Activated CD8-positive, alpha-beta memory T cell treated with anti-CD3 and anti-CD28 coated beads for 36 hours (primary cell): ENCODE measurements around the gene ACOT8. TPM values are rescaled to one million over a fixed set of nuclear protein-coding genes. Genes with fewer than 3 reads are reported as not detected.

Experiments
- CTCF ChIA-PET: fragments of 350-600 bp; sonication (Branson Sonifier 250); formaldehyde crosslinking; loops from one replicate; lab custom pipeline; 2021; ENCODE audit warnings: antibody characterized with exemption; lab: Charles Lee
- POLR2A ChIA-PET: fragments of 350-600 bp; sonication (Branson Sonifier 250); formaldehyde crosslinking; loops from one replicate; lab custom pipeline; 2021; ENCODE audit warnings: antibody characterized with exemption; lab: Charles Lee
- total RNA-seq, 2 experiments: library from RNA; stranded (reverse); gene quantifications; one replicate each; pipeline ENCODE4 v1.2.3, GENCODE V29; 2021

Gene ACOT8
- total RNA-seq, 2 experiments from 2014 or later = 24.0 TPM

- ChIA-PET POLR2A (interaction anchor here (0.6 to 1.0 kb wide), 2 partner anchors 12 to 419 kb away, joined by 3 to 4 read pairs; no protein-coding TSS in a partner anchor), CTCF (interaction anchor here (2.2 kb wide), 1 partner anchor 21 kb away, joined by 6 read pairs; no protein-coding TSS in a partner anchor)
These were observed 64.7 kb downstream of the ACOT8 start for GRCh38 chr20:45792317-45793118.

Other genes starting within 250 kb of the ACOT8 start
- gene WFDC10A, start 227.7 kb downstream of the ACOT8 start, total RNA-seq = not detected
- gene WFDC9, start 226.1 kb downstream of the ACOT8 start, total RNA-seq = not detected
- not detected for gene WFDC11, start 187.2 kb downstream of the ACOT8 start, total RNA-seq
- not detected for gene WFDC13, start 155.4 kb downstream of the ACOT8 start, total RNA-seq
- gene WFDC10B, start 152.4 kb downstream of the ACOT8 start, total RNA-seq = not detected
- gene SPINT4, start 135.0 kb downstream of the ACOT8 start, total RNA-seq = not detected
- gene WFDC3, start 65.5 kb downstream of the ACOT8 start, total RNA-seq = not detected
- 10 to 100 TPM; 32.4 to 33.5 TPM for gene DNTTIP1, start 65.4 kb downstream of the ACOT8 start, total RNA-seq
- gene UBE2C, start 44.7 kb downstream of the ACOT8 start, total RNA-seq = 100 to 1,000 TPM; 137 to 140 TPM
- not detected for gene TNNC2, start 30.1 kb downstream of the ACOT8 start, total RNA-seq
- 1 to 10 TPM; 1.6 TPM for gene SNX21, start 23.6 kb downstream of the ACOT8 start, total RNA-seq
- gene ZSWIM3, start 222 bp upstream of the ACOT8 start, total RNA-seq = 1 to 10 TPM; 4.5 to 5.2 TPM
- 1 to 10 TPM; 9.3 to 9.7 TPM for gene ZSWIM1, start 23.8 kb upstream of the ACOT8 start, total RNA-seq
- 1 to 10 TPM; 1.7 to 2.1 TPM for gene SPATA25, start 30.2 kb upstream of the ACOT8 start, total RNA-seq
- gene NEURL2, start 33.8 kb upstream of the ACOT8 start, total RNA-seq = 1 to 10 TPM; 2.8 to 2.9 TPM
- 10 to 100 TPM; 71.3 to 75.7 TPM for gene CTSA, start 33.9 kb upstream of the ACOT8 start, total RNA-seq
- gene PLTP, start 54.8 kb upstream of the ACOT8 start, total RNA-seq = 1 to 10 TPM; 5.1 to 5.3 TPM
- gene PCIF1, start 77.3 kb upstream of the ACOT8 start, total RNA-seq = 10 to 100 TPM; 26.1 to 27.8 TPM
- 10 to 100 TPM; 30.3 to 30.4 TPM for gene ZNF335, start 114.8 kb upstream of the ACOT8 start, total RNA-seq
- not detected for gene MMP9, start 151.5 kb upstream of the ACOT8 start, total RNA-seq
- not detected for gene SLC12A5, start 171.8 kb upstream of the ACOT8 start, total RNA-seq
- 10 to 100 TPM; 27.2 to 31.6 TPM for gene NCOA5, start 232.6 kb upstream of the ACOT8 start, total RNA-seq